OCI-LY3 (cell line): ENCODE results near the gene OBSCN.

ENCODE experiments used
- CTCF ChIP-seq: fragments of 200-600, 300-600 bp; sonication (generic); IDR thresholded peaks from 2 replicates; pipeline ENCODE4 v1.5.1; 2014; ENCODE audit warnings: antibody characterized with exemption, low read length, low read depth
- EZH2phosphoT487 ChIP-seq: fragments of 200-600 bp; shearing (Covaris generic); IDR thresholded peaks from 2 replicates; pipeline ENCODE4 v1.6.1; 2018; ENCODE audit warnings: antibody characterized with exemption, mixed run types, low read depth

- TF ChIP-seq CTCF (no peak), EZH2phosphoT487 (no peak)
These were observed 14.7 kb downstream of the OBSCN start for GRCh38 chr1:228222548-228222947.
